Activated naive CD8-positive, alpha-beta T cell treated with anti-CD3 and anti-CD28 coated beads, Interleukin-2, amount 10 ng/mL, durations not matched to agents 7 days and 5 days (primary cell): ENCODE measurements around the gene CCDC181. TPM values are rescaled to one million over a fixed set of nuclear protein-coding genes. Genes with fewer than 3 reads are reported as not detected.

Experiments used
- ATAC-seq: fragments of 150-1000 bp; cut with Tn5 transposase; one replicate; pipeline ENCODE4 v1.10.0; 2021; ENCODE audit warnings: low read depth, moderate library complexity
- POLR2A ChIA-PET: fragments of 350-600 bp; sonication (Branson Sonifier 250); formaldehyde crosslinking; loops from one replicate; lab custom pipeline; 2021; ENCODE audit warnings: antibody characterized with exemption; lab: Charles Lee
- DNase-seq: peaks from one replicate; pipeline ENCODE4 v3.0.0; 2021
- H3K27ac Mint-ChIP-seq: one replicate; pipeline ENCODE4 v1.8.0; 2022; ENCODE audit warnings: mild to moderate bottlenecking, mixed read lengths
- H3K27me3 Mint-ChIP-seq: one replicate; pipeline ENCODE4 v1.8.0; 2022; ENCODE audit warnings: mild to moderate bottlenecking, moderate library complexity, mixed read lengths
- H3K36me3 Mint-ChIP-seq: one replicate; pipeline ENCODE4 v1.8.0; 2021; ENCODE audit warnings: mild to moderate bottlenecking, mixed read lengths
- H3K4me1 Mint-ChIP-seq: one replicate; pipeline ENCODE4 v1.8.0; 2021; ENCODE audit warnings: mixed read lengths
- H3K4me3 Mint-ChIP-seq: one replicate; pipeline ENCODE4 v1.8.0; 2022; ENCODE audit warnings: mild to moderate bottlenecking, moderate library complexity, mixed read lengths
- H3K9me3 Mint-ChIP-seq: one replicate; pipeline ENCODE4 v1.8.0; 2021; ENCODE audit warnings: mixed read lengths
- total RNA-seq, 2 experiments: library from RNA; stranded (reverse); gene quantifications; one replicate each; pipeline ENCODE4 v1.2.3, GENCODE V29; 2021

Gene CCDC181
- not detected for total RNA-seq

GRCh38 chr1:169427081-169427641 is at the start of gene CCDC181:
CCDC181 (minus strand) TSS chr1:169427474; CDS start chr1:169424927, 2,547 bp downstream.
- POLR2A ChIA-PET: interaction anchor here (0.6 to 1.8 kb wide), 2 partner anchors 59 to 437 kb away, joined by 3 to 6 read pairs; partner anchors contain the start of genes BLZF1 and NME7
- H3K27ac Mint-ChIP-seq: no peak within 1 kb of the TSS
- peak within 1 kb of the TSS; percentile 92 for H3K4me3 Mint-ChIP-seq
- H3K27me3 Mint-ChIP-seq: peaks cover 72% of the 10 kb centered on the region
- no peaks in the 10 kb centered on the region for H3K36me3 Mint-ChIP-seq
- ATAC-seq (peak; percentile 99), DNase-seq (peak; percentile 70)
- peaks cover 2% of the 10 kb centered on the region for H3K9me3 Mint-ChIP-seq
- peaks cover 3% of the 10 kb centered on the region for H3K4me1 Mint-ChIP-seq

DNA sequence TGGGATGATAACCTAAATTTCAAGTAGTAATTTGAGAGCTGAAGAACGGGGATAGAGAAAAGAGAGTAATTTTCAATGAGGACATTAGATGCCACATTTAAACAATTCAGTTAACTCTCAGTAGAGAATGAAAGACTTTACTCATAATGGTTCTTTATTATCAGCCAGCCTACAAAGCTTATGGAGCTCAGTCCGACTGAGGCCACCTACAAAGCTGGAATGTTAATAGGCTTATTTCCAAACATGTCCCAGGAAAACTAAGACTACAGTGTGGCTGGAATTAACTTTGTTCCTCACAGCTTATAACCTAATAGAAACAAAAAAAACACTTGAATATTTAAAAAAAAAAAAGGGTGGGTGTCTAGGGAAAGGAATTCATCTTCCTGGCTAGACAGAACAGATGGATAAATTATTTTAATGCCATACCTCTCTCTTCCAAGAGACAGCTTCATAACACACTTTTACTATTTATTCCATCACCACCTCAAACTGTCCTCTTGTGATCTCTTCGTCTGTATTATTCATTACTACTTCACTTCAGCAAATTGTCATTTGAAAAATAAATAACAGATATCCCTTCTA is 48.6 kb upstream of the CCDC181 start:
- Mint-ChIP-seq H3K36me3 (peaks cover 14% of the 10 kb centered on the region), H3K27ac (no peak overlapping the region), H3K4me3 (no peak overlapping the region), H3K27me3 (no peaks in the 10 kb centered on the region), H3K9me3 (no peaks in the 10 kb centered on the region), H3K4me1 (peaks cover 8% of the 10 kb centered on the region)
- POLR2A ChIA-PET: no interaction called here
- DNase-seq (no peak), ATAC-seq (no peak)

DNA sequence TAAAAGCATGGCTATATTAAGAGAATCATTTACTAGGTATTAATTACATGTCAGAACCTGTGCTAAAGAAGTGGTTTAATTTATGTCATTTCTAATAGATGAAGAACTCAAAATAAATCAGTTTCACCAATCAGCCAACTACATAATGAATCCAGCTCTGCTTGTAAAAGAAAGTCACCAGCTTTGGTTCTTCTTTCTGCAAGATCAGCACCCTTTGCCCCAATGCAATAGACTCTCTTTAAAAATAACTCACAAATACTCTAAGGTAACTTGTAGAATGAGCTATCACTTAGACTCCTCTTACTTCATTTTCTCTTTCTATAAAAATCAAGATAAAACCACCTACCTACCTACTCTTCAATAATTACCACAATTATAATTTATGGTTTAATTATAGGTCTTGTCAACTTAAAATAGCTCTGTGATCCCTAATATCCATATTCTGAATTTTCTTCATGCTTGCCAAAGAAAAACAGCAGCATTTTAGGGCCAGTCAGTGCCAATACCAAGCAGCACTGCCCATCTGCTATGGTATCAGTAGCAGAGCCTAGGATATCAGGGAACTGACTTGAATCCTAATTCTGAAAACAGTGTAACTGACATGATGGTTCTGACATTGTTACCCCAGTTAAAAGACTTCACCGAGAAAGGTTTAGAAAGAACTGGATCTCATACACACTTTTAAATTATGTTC is 47.2 kb upstream of the CCDC181 start:
- Mint-ChIP-seq H3K36me3 (peaks cover 17% of the 10 kb centered on the region), H3K9me3 (no peaks in the 10 kb centered on the region), H3K27ac (no peak overlapping the region), H3K27me3 (no peaks in the 10 kb centered on the region), H3K4me1 (peaks cover 3% of the 10 kb centered on the region), H3K4me3 (no peak overlapping the region)
- POLR2A ChIA-PET: no interaction called here
- DNase-seq (no peak), ATAC-seq (no peak)

- POLR2A ChIA-PET: no interaction called here
- H3K36me3 Mint-ChIP-seq: peaks cover 18% of the 10 kb centered on the region
- no peaks in the 10 kb centered on the region for H3K9me3 Mint-ChIP-seq
- no peak overlapping the region for H3K27ac Mint-ChIP-seq
- H3K27me3 Mint-ChIP-seq: no peaks in the 10 kb centered on the region
- H3K4me3 Mint-ChIP-seq: no peak overlapping the region
- DNase-seq (no peak), ATAC-seq (no peak)
- peaks cover 2% of the 10 kb centered on the region for H3K4me1 Mint-ChIP-seq
Measured at GRCh38 chr1:169473347-169473746, 46.1 kb upstream of the CCDC181 start.

DNA sequence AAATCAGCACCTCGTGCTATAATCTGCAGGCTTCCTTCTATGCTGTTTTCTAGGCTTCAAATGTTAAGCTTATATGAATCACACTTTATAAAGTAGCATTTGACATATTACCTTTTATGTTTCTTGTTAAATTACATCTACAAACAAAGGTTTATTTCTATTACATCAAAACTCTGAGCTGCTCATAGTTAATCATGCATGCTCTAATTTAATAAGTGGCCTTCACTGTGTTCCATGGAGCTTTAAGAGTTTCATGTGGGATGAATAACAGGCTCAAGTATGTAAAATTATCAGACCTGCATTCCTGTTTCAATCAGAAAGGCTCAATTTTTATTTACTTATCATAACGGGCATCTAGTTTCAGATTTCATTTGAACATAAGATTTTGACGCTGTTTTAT is 45.5 kb upstream of the CCDC181 start:
- Mint-ChIP-seq H3K9me3 (no peaks in the 10 kb centered on the region), H3K36me3 (peaks cover 17% of the 10 kb centered on the region), H3K27ac (no peak overlapping the region), H3K4me1 (peaks cover 2% of the 10 kb centered on the region), H3K4me3 (no peak overlapping the region), H3K27me3 (no peaks in the 10 kb centered on the region)
- DNase-seq: no peak
- no peak for ATAC-seq
- POLR2A ChIA-PET: no interaction called here

DNA sequence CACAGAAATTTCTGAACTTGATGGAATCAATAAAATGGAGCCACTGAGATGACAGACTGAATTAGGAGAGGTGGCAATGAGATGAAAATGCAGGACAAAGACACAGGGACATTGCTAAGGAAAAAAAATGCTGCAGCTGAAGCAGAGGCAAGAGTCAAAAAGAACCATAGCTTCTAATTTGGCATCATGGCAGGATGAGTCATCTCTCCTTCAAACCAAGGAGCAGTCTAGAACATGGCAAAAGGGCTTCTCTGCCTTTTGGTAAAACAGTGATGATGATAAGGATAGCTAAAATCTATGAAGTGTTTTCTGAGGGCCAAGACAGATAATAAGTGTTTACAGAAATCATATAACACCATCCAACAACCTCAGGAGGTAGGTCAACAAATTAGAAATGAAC is 41.7 kb upstream of the CCDC181 start:
- Mint-ChIP-seq H3K36me3 (peaks cover 6% of the 10 kb centered on the region), H3K9me3 (no peaks in the 10 kb centered on the region), H3K27ac (no peak overlapping the region), H3K27me3 (no peaks in the 10 kb centered on the region), H3K4me1 (no peaks in the 10 kb centered on the region), H3K4me3 (no peak overlapping the region)
- POLR2A ChIA-PET: no interaction called here
- DNase-seq (no peak), ATAC-seq (no peak)

DNA sequence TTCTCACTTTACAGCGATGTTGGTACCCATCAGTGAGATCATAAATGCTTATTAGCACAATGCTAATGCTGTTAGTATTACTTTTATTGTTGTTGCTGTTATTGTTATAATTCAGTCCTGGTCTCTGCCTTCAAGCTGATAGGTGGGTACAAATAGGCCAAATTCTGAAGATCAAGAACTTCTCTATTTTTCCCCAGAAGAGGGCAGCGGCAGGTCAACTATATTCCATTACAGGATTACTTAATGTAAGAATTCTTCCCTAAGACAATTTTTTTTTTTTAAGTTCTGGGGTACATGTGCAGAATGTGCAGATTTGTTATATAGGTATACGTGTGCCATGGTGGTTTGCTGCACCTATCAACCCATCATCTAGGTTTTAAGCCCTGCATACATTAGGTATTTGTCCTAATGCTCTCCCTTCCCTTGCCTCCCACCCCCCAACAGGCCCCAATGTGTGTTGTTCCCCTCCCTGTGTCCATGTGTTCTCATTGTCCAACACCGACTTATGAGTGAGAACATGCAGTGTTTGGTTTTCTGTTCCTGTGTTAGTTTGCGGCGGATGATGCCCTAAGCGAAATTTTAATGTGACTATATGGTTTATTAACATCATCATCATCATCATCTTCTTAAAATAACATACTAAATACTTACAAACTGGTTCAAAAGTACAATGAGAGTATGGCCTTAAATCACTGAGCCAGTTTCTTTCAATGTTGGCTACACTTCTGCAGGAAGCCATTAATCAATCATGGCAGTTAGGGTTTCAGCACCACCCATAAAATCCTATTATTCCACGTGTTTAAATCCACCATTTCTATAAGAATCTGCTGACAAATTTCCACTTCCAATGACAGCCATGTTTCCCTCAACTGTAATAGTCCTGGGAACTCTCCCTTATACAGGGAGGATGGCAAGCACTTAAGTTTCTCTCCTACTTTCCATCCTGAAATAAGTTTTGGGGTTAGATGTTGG is 39.3 kb upstream of the CCDC181 start:
- Mint-ChIP-seq H3K27me3 (no peaks in the 10 kb centered on the region), H3K4me3 (no peak overlapping the region), H3K4me1 (no peaks in the 10 kb centered on the region), H3K36me3 (peaks cover 6% of the 10 kb centered on the region), H3K9me3 (no peaks in the 10 kb centered on the region), H3K27ac (no peak overlapping the region)
- no peak for ATAC-seq
- no peak for DNase-seq
- POLR2A ChIA-PET: no interaction called here

DNA sequence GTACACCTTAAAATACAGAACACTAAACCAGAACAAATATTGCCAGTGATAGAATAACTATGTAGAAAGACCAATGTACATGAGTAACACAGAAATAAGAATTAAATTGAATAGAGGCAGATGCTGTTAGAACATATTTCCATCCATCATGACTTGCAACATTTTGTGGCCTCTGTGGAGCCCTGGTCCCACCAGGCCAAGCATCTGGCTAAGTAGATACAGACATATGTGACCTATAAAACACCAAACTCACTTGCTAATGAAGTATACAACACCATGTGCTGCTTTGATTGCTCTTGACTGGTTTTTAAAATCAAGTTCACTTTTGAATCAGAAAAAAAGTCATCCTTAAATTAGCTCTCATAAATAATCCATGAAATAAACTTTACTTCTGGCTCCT is 38.0 kb upstream of the CCDC181 start:
- Mint-ChIP-seq H3K4me3 (no peak overlapping the region), H3K27ac (no peak overlapping the region), H3K36me3 (peaks cover 6% of the 10 kb centered on the region), H3K27me3 (no peaks in the 10 kb centered on the region), H3K4me1 (peaks cover 9% of the 10 kb centered on the region), H3K9me3 (no peaks in the 10 kb centered on the region)
- ATAC-seq (no peak), DNase-seq (no peak)
- POLR2A ChIA-PET: no interaction called here

DNA sequence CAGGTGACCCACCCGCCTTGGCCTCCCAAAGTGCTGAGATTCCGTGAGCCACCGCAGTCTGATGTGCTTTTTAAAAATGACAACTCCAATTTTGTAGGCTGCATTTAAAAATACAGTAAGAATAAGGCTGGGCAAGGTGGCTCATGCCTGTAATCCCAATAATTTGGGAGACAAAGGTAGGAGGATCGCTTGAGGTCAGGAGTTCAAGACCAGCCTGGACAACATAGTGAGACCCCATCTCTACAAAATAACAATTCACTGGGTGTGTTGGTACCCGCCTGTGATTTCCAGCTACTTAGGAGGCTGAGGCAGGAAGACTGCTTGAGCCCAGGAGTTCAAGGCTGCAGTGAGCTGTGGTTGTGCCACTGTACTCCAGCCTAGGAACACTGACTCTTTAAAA is 35.1 kb upstream of the CCDC181 start:
- Mint-ChIP-seq H3K4me1 (peaks cover 14% of the 10 kb centered on the region), H3K36me3 (peaks cover under 1% of the 10 kb centered on the region), H3K27me3 (peaks cover 3% of the 10 kb centered on the region), H3K9me3 (no peaks in the 10 kb centered on the region), H3K4me3 (no peak overlapping the region), H3K27ac (no peak overlapping the region)
- POLR2A ChIA-PET: no interaction called here
- no peak for DNase-seq
- ATAC-seq: no peak

DNA sequence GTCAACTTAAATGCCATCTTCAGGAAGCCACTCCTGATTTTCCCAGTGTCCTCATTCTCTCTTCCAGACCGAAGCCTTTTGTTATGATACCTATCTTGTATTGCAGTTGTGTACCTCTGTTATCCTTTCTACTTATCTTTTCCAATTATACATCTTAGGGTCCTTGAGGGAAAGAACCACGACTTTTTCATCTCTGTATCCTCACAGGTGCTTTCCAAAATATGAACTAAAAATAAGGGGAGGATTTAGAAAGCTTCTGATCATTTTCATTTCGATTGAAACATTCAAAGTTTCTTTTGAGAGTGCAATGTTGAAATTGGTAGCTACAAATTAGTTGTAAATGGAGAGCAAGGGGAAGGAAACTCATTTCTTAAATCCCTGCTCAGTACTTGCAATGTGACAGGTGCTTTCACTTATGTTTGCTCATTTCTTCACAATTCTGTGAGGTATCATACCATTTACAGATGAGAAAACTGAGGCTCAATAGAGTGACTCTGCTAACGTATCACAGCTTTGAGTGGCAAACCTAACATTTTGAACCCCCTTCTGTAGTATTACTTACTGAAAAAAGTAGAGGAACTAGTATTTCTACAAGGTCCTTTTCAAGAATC is 34.2 kb upstream of the CCDC181 start:
- H3K27me3 Mint-ChIP-seq: peaks cover 3% of the 10 kb centered on the region
- no peak overlapping the region for H3K27ac Mint-ChIP-seq
- ATAC-seq: no peak
- H3K4me3 Mint-ChIP-seq: peak overlapping the region; percentile 6
- no peak for DNase-seq
- H3K9me3 Mint-ChIP-seq: peaks cover 4% of the 10 kb centered on the region
- peaks cover 14% of the 10 kb centered on the region for H3K4me1 Mint-ChIP-seq
- H3K36me3 Mint-ChIP-seq: peaks cover 6% of the 10 kb centered on the region
- POLR2A ChIA-PET: no interaction called here

DNA sequence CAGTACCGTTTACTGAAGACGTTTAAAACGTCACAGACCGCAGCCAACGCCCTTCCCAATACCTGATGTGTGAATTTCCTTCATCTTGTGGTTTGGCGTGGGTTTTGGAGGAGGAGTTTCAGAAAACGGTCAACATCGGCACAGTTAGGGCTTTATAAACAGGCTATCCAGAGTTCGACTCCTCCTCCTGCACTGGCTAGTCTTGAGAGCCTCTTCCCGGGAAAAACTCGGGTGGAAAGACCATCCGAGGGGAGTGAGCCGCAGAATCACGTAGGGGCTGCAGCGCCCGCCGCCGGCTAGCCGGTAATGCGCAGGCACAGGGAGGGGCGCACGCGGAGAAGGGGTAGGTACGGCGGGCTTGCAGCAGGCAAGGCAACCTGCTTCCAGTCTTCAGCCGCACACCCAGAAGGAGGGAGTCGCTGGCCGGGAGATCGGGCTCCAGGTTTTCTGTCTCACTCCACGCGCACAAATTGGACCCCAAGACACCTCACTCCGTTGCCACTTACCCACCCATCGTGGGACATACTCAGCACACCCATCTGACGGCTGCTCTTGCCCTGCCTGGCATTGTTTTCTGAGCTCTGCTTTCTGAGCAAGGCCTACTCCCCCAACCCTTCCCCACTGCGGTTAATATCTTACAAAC is 33.0 kb upstream of the CCDC181 start:
- POLR2A ChIA-PET: no interaction called here
- peak; percentile 36 for DNase-seq
- peak; percentile 36 for ATAC-seq

GRCh38 chr1:169457443-169457842 is 30.2 kb upstream of the CCDC181 start:
- no peak overlapping the region for H3K27ac Mint-ChIP-seq
- H3K9me3 Mint-ChIP-seq: peaks cover 7% of the 10 kb centered on the region
- peaks cover 9% of the 10 kb centered on the region for H3K36me3 Mint-ChIP-seq
- H3K4me1 Mint-ChIP-seq: peaks cover 19% of the 10 kb centered on the region
- peaks cover 7% of the 10 kb centered on the region for H3K27me3 Mint-ChIP-seq
- no peak overlapping the region for H3K4me3 Mint-ChIP-seq
- DNase-seq: no peak
- POLR2A ChIA-PET: no interaction called here
- no peak for ATAC-seq

More for the DNA sequence above, 33.0 kb upstream of the CCDC181 start:
- Mint-ChIP-seq H3K4me3 (peak overlapping the region; percentile 71), H3K27ac (peak overlapping the region; percentile 36), H3K4me1 (peaks cover 16% of the 10 kb centered on the region), H3K27me3 (peaks cover 4% of the 10 kb centered on the region), H3K9me3 (peaks cover 7% of the 10 kb centered on the region), H3K36me3 (peaks cover 9% of the 10 kb centered on the region)
